Activated CD8-positive, alpha-beta memory T cell treated with anti-CD3 and anti-CD28 coated beads for 48 hours (primary cell): ENCODE results near the gene POLR1E.

ENCODE experiments used
- DNase-seq, 3 experiments: peaks; one replicate each; pipeline ENCODE4 v3.0.0-alpha.2; 2020; ENCODE audit warnings: low read depth in 2 of 3, low spot score in 2 of 3

Gene POLR1E

DNA sequence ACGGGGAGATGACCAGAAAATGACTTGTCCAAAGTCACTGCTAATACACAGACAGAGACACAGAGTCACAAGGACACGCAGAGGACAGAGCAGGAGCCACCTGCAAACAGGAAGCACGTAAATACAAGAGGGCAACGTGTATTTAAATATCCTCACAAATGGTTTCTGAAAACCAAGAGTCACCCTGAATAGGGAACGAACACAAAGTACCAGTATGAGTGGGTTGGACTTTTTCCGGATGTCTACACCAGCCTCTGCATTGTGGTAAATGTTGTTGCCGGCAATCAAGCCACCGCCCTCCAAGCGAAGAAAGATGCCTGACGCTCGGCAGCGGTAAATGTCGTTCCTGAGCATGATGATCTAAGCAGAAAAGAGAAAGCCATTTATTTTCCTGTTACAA is 46.0 kb downstream of the POLR1E start:
- DNase-seq = no peak

DNA sequence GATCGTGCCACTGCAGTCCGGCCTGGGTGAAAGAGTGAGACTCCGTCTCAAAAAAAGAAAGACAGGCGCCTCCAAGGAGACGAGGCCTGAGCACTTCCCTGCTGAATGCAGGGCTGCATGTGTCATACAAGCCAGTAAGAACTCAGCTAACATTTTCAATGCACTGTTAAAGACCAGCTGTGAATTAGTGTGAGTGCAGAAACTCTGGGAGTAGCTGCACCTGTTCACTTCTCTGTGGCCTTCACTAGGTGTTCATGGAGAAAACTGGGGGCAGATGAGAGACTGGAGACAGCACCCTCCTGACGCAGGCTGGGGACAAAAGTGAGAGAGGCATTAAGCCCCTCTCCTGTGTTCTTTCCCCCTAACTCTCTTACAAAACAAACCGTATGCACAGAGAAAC is 48.7 kb downstream of the POLR1E start:
- DNase-seq = no peak

DNA sequence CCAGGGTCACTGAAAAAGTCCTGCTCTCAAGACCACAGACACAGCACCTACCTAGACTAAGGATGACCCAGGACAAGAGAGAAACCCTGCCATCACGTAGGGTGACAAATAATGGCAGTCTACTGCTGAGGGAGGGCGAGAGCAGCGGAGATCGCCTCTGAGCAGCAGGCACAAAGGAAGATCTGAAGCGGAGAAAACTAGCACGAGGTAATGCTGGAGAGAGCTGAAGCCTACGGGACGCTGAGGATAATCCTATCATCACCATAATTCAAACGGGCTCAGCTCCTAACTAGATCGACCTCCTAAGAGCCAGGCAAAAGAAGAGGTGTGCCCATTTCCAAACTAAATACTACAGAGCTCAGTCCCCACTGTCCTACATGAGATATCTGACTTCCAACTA is 49.2 kb downstream of the POLR1E start:
- no peak for DNase-seq

DNA sequence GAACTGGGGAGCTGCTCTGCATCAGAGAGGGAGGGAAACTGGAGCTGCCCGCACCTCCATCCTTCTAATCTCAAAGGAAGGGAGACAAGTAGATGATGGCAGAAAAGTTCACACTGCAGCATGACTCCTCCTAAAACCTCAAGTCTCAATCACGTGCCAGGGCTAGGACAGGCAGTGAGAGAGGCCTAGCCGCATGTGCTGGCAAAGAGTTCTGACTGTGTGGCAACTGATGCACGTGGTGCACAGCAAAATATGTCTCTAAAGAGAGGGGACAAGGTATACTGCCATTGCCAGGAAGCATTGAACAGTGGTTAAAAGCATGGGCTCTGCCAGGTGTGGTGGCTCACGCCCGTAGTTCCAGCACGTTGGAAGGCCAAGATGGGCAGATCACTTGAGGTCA is 52.4 kb downstream of the POLR1E start:
- no peak for DNase-seq

DNA sequence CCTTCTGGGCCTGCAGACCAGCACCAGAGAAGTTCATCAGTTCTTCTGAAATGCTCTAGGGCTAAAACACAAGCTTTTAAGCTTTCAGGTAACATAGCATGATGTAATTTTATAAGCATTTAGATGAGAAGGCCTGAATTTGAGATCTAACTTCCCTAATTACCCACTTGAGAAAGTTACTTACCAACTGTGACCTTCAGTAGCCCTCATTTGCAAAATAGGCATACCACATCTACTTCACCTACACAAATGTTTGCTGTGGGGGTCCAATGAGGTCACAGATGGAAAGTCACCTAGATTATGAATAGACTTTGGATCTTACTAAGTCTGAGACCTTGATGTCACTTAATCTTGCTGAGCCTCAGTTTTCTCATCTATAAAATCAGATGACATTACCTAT is 53.9 kb downstream of the POLR1E start:
- no peak for DNase-seq

DNA sequence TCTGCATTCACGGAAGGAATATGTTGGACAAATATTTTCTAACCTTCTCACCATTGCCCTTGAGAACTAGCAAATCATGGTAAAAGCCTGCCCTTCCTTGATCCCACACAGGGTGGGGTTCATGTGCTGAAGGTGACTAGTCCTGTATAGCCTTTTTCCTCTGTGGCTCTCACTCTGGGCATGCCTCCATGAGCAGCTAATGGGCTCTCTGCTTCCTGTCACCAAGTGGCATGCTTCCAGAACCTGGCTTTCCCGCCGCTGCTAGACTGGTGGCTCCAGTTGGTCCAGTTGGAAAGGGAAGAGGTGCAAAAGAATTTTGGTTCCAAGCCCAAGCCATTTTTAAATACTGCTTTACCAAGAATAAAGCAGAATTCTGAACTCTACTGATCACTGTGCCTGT is 54.9 kb downstream of the POLR1E start:
- no peak for DNase-seq

DNA sequence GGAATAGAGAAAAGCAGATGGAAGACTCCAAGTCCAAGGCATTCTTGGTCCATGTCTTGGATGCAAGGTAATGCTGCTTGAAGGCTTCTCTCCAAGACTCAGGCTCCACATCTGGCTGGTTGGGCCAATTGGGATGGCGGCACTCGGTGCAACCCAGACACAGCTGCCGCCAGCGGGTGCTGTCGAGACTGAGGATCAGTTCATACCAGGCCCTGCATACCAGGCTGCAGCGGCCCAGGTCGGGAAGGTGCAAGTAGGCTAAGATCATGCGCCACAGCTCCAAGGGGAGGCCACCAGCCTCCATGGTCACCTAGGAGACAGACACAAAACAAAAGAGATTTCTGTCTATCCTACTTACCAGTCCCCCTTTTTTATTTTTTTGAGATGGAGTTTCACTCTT is 55.7 kb downstream of the POLR1E start:
- DNase-seq = no peak

DNA sequence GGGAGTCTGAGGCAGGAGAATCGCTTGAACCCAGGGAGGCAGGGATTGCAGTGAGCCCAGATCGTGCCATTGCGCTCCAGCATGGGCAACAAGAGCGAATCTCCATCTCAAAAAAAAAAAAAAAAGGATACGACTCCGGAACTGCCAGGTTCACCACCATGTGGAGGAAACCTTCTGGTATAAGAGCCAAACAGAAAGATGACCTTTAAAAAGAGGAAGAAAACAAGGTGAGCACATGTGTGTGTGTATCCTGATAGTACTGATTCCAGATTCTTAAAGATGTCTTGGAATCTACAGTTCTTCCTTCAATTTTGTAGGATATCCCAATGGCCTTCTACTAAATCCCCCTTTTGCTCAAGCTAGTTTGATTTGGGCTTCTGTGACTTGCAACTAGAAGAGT is 56.7 kb downstream of the POLR1E start:
- DNase-seq = no peak

DNA sequence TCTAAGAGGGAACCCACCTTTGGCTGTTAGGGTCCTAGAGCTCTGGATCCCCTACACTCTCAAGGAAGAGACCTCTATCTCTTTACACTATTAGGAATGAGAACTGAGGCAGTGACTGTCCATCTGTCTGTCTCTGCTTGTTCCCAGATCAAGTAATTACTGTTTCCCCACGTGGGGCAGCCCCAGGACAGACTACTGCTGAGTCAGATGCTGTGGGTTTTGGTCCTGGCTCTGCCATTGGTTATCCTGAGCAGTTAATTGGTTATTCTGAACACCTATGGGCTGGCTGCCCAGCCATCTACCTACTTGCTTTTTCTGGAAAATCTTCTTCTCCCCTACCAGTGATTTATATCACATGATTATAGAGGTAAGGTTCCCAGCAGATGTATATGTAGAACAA is 57.1 kb downstream of the POLR1E start:
- DNase-seq = no peak

DNA sequence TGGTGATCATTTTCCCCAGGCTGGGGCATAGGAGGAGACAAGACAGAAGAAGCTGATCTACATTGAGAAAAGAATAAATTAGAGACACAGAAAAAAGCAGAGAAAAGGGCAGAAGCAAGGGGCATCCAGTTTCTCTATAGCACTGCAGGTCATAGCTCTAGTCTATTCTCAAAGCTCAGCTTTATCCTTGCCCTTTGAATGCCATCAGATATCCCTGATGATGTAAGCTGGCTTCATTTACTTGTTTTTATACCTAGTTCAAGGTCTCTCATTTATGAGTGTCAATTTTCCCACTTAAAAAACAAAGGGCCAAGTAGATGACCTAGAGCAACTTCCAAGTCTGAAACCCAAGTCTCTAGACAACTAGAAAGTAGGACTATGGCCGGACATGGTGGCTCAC is 57.7 kb downstream of the POLR1E start:
- no peak for DNase-seq

DNA sequence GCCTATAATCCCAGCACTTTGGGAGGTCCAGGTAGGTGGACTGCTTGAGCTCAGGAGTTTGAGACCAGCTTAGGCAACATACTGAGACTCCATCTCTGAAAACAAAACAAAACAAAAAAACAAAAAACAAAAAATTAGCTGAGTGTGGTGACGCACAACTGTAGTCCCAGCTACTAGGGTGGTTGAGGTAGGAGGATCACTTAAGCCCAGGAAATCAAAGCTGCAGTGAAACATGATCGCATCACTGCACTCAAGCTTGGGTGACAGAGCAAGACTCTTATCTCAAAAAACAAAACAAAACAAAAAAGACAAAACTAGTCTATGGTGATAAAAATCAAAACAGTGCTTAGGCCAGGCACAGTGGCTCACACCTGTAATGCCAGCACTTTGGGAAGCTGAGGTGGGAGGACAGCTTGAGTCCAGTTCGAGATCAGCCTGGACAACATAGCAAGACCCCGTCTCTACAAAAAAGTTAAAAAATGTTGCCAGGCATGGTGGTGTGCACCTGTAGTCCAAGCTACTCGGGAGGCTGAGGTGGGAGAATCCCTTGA is 61.7 kb downstream of the POLR1E start:
- DNase-seq = no peak

DNA sequence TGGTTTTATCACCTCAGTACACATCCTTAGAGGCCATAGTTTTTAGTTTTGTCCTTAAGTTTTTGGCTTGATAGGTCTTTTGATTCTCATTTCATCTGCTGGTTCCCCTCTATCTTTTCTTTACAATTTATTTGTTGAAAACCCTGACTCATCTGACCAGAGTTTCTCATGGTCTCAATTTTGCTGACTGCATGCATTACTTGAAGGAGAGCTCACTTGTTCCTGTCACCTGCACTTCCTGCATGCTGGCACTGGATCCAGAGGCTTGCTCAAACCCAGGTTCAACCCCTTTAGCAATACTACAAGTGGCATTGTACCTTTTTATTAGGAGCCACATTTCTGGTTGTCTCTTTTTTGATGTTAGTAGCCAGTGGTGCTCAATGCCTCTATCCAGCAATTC is 63.8 kb downstream of the POLR1E start:
- DNase-seq = no peak

DNA sequence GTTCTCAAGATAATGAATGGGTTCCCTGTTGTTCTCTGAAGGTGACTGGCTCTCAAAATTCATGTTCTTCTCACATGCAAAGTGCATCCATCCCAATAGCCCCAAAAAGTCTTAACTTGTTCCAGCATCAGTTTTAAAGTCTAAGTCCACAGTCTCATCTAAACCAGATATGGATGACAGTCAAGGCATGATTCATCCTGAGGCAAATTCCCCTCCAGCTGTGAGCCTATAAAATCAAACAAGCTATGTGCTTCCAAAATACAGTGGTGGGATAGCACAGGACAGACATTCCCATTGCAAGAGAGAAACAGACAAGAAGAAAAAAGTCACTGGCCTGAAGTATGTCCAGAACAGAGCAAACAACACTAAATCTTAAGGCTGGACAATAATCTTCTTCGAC is 65.0 kb downstream of the POLR1E start:
- DNase-seq = no peak

DNA sequence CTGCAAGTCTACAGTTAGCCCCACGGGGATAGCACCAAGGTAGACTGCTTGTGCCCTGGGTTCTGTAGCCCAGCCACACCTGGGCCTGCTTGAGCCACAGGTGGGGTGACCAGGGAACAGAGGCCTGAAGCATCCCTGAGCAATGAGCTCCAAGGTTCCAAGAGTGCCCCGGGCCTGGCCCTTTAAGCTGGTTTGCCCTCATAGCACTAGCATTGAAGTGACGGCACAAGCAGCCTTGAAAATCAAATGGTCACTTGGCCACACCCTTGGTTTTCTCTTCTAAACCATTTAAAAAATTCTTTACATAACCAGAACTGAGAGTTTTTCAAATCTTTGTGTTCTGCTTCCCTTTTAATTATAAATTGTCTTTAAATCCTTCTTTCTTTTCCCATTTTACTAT is 65.7 kb downstream of the POLR1E start:
- DNase-seq = no peak

DNA sequence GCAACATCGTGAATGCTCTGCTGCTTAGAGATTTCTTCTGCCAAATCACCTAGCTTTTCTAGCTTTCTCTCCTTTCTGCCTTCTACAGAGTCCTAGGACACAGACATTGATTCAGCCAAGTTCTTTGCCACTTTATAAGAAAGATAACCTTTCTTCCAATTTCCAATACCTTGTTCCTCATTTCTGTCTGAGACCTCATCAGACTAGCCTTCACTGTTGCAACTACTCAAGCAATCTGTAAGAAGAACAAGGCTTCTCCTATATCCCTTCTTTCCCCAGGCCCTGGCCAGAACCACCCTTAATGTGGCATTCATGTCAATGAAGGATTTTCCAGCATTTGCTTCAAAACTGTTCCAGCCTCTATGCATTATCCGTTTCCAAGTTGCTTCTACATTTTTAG is 66.1 kb downstream of the POLR1E start:
- DNase-seq = no peak
